Hematopoietic multipotent progenitor cell treated with erythropoietin and hydrocortisone succinate and interleukin-3 and kit ligand, for 8 days (in vitro differentiated cells): ENCODE data around the gene ARPC1B.
"Not testable (repeated sequence)": the region's sequence is repeated elsewhere in the genome, so short reads cannot be mapped to it uniquely, and the experiment has no call there.

Experiments used
- DNase-seq: peaks from one replicate; pipeline ENCODE4 v3.0.0-alpha.2; 2015

ARPC1B gene

GRCh38 chr7:99374111-99375064, at the start of gene ARPC1B:
TSS of gene ARPC1B (plus strand) at chr7:99374730. CDS start at chr7:99385715, 10,985 bp downstream.
- DNase-seq = peak; percentile 71

GRCh38 chr7:99325001-99325493, 49.5 kb upstream of the ARPC1B start:
- DNase-seq = no peak

GRCh38 chr7:99325592-99326407, 48.7 kb upstream of the ARPC1B start, which contains the start of gene ARPC1A:
TSS of gene ARPC1A (plus strand) at chr7:99325898. CDS start at chr7:99333354, 7,456 bp downstream.
- DNase-seq = peak; percentile 91

- no peak for DNase-seq
Measured at GRCh38 chr7:99326408-99326782, 48.1 kb upstream of the ARPC1B start.

- DNase-seq = peak; percentile 71
Measured at GRCh38 chr7:99330314-99330961, 44.1 kb upstream of the ARPC1B start.

GRCh38 chr7:99331002-99331401, 43.5 kb upstream of the ARPC1B start:
- no peak for DNase-seq

GRCh38 chr7:99339595-99339994, 34.9 kb upstream of the ARPC1B start:
- no peak for DNase-seq

- no peak for DNase-seq
Measured at GRCh38 chr7:99340659-99341058, 33.9 kb upstream of the ARPC1B start.

- no peak for DNase-seq
Measured at GRCh38 chr7:99344061-99344647, 30.4 kb upstream of the ARPC1B start.

- DNase-seq = not testable (repeated sequence)
Measured at GRCh38 chr7:99350641-99351040, 23.9 kb upstream of the ARPC1B start.

- DNase-seq = no peak
Measured at GRCh38 chr7:99352247-99352646, 22.3 kb upstream of the ARPC1B start.

GRCh38 chr7:99355098-99355497, 19.4 kb upstream of the ARPC1B start:
- no peak for DNase-seq

- no peak for DNase-seq
Measured at GRCh38 chr7:99357701-99358490, 16.6 kb upstream of the ARPC1B start.

GRCh38 chr7:99358521-99358920, 16.0 kb upstream of the ARPC1B start:
- DNase-seq = not testable (repeated sequence)

- DNase-seq = no peak
Measured at GRCh38 chr7:99359465-99360154, 14.9 kb upstream of the ARPC1B start.

GRCh38 chr7:99362801-99363200, 11.7 kb upstream of the ARPC1B start:
- DNase-seq = no peak

GRCh38 chr7:99363286-99363685, 11.2 kb upstream of the ARPC1B start:
- no peak for DNase-seq

- peak; percentile 44 for DNase-seq
Measured at GRCh38 chr7:99365318-99366141, 9.0 kb upstream of the ARPC1B start.

- no peak for DNase-seq
Measured at GRCh38 chr7:99366646-99367045, 7.9 kb upstream of the ARPC1B start.
